ENCODE data around the gene WDR37.

DNA sequence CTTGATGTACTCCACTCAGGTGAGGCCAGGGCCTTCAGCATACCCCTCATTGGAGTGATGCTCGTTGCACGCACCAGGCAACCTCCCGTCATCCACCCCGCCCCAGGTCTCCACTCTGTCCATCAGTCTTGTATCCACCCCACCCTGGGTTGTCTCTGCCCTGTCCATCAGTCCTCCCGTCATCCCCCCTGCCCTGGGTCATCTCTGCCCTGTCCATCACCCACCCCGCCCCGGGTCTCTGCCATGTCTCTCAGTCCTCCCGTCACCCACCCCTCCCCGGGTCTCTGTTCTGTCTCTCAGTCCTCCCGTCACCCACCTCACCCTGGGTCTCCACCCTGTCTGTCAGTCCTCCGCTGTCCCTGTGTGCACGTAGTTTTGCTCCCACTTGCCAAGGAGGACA, 59.9 kb downstream of the WDR37 start:
- TF ChIP-seq, protein P1, sequence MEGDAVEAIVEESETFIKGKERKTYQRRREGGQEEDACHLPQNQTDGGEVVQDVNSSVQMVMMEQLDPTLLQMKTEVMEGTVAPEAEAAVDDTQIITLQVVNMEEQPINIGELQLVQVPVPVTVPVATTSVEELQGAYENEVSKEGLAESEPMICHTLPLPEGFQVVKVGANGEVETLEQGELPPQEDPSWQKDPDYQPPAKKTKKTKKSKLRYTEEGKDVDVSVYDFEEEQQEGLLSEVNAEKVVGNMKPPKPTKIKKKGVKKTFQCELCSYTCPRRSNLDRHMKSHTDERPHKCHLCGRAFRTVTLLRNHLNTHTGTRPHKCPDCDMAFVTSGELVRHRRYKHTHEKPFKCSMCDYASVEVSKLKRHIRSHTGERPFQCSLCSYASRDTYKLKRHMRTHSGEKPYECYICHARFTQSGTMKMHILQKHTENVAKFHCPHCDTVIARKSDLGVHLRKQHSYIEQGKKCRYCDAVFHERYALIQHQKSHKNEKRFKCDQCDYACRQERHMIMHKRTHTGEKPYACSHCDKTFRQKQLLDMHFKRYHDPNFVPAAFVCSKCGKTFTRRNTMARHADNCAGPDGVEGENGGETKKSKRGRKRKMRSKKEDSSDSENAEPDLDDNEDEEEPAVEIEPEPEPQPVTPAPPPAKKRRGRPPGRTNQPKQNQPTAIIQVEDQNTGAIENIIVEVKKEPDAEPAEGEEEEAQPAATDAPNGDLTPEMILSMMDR (IDR thresholded peaks at IDR 0.05) = no peak
- no peak for TF ChIP-seq ZFX (IDR thresholded peaks at IDR 0.05; ENCODE audit: borderline replicate concordance)
